ENCODE results near the gene TXLNA. TPM values are rescaled to one million over a fixed set of nuclear protein-coding genes. Genes with fewer than 3 reads are reported as not detected.
A peak's percentile ranks its signal among the peaks of the same experiment; 100 is the strongest.

TXLNA gene
- total RNA-seq, 1 experiment from 2014 or later, result 49.8 TPM

- peaks cover 8% of the 10 kb centered on the region for H3K27me3 Mint-ChIP-seq (ENCODE audit: low read depth)
- H3K4me3 Mint-ChIP-seq, result peak within 1 kb of the TSS; percentile 96
- peak; percentile 78 for ATAC-seq
- TF ChIP-seq ZNF121 (CRISPR knock-in tag; IDR thresholded peaks at IDR 0.05), result peak; percentile 38; the same call in 1 of the 2 replicates
- 0 out of 2 replicates have a peak, but pooled peaks have one; percentile 48 for TF ChIP-seq ZNF232 (CRISPR knock-in tag; IDR thresholded peaks at IDR 0.05)
- peak; percentile 85 for TF ChIP-seq SP1 (CRISPR knock-in tag; conservative IDR thresholded peaks at IDR 0.05)
- peak; percentile 95 for TF ChIP-seq CREM (CRISPR knock-in tag; IDR thresholded peaks at IDR 0.05)
- TF ChIP-seq CREB1 (CRISPR knock-in tag; IDR thresholded peaks at IDR 0.05), result no peak
- peak; percentile 73; the same call in 1 of the 2 replicates for TF ChIP-seq ETV6 (CRISPR knock-in tag; IDR thresholded peaks at IDR 0.05)
- DNase-seq (ENCODE audit: low spot score), result peak; percentile 94
- CTCF ChIA-PET, result interaction anchor here (0.5 to 2.8 kb wide), 6 partner anchors 10 to 132 kb away, joined by 3 to 17 read pairs (median 5); partner anchors contain the start of genes TMEM39B and TXLNA
- H3K36me3 Mint-ChIP-seq, result peaks cover 4% of the 10 kb centered on the region
- H3K4me1 Mint-ChIP-seq, result peaks cover 19% of the 10 kb centered on the region
- H3K27ac Mint-ChIP-seq, result 0 out of 2 replicates have a peak within 1 kb of the TSS, but pooled peaks have one; percentile 74
- POLR2A ChIA-PET, result interaction anchor here (0.5 to 1.5 kb wide), 7 partner anchors 10 to 1385 kb away, joined by 3 to 8 read pairs (median 5); partner anchors contain the start of genes MARCKSL1 and TXLNA
- H3K9me3 Mint-ChIP-seq, result no peaks in the 10 kb centered on the region
These were observed 26.2 kb downstream of the TXLNA start, which contains the start of gene IQCC for GRCh38 chr1:32205401-32206370. Gene IQCC, plus strand, starts transcription at chr1:32205671. Its CDS starts 11 bp downstream, at chr1:32205682.

- H3K9me3 Mint-ChIP-seq, result no peaks in the 10 kb centered on the region
- ChIA-PET POLR2A (no interaction called here), CTCF (interaction anchor here (1.5 kb wide), 1 partner anchor 40 kb away, joined by 5 read pairs; no protein-coding TSS in a partner anchor)
- TF ChIP-seq ZBTB43 (CRISPR knock-in tag; IDR thresholded peaks at IDR 0.05), result no peak
- TF ChIP-seq, protein P1, sequence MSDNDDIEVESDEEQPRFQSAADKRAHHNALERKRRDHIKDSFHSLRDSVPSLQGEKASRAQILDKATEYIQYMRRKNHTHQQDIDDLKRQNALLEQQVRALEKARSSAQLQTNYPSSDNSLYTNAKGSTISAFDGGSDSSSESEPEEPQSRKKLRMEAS (CRISPR knock-in tag; IDR thresholded peaks at IDR 0.05), result no peak
- H3K4me3 Mint-ChIP-seq, result no peak overlapping the region
- ATAC-seq (no peak), DNase-seq (ENCODE audit: low spot score) (no peak)
- peaks cover 10% of the 10 kb centered on the region for H3K27me3 Mint-ChIP-seq (ENCODE audit: low read depth)
- peaks cover 4% of the 10 kb centered on the region for H3K36me3 Mint-ChIP-seq
- peaks cover 10% of the 10 kb centered on the region for H3K4me1 Mint-ChIP-seq
- no peak overlapping the region for H3K27ac Mint-ChIP-seq
These were observed 29.0 kb downstream of the TXLNA start for GRCh38 chr1:32208469-32208868.

GRCh38 chr1:32208891-32209328 is 29.4 kb downstream of the TXLNA start, which contains the start of gene DCDC2B:
Gene DCDC2B, plus strand, starts transcription at chr1:32209089. Its CDS starts 5 bp downstream, at chr1:32209094.
- Mint-ChIP-seq H3K9me3 (no peaks in the 10 kb centered on the region), H3K27me3 (ENCODE audit: low read depth) (peaks cover 8% of the 10 kb centered on the region), H3K27ac (no peak within 1 kb of the TSS; the same call in 1 of the 2 replicates), H3K4me1 (peaks cover 10% of the 10 kb centered on the region), H3K4me3 (no peak within 1 kb of the TSS), H3K36me3 (peaks cover 4% of the 10 kb centered on the region)
- ChIA-PET CTCF (interaction anchor here (1.5 kb wide), 1 partner anchor 40 kb away, joined by 5 read pairs; no protein-coding TSS in a partner anchor), POLR2A (no interaction called here)
- DNase-seq (ENCODE audit: low spot score) (no peak), ATAC-seq (no peak)
- no peak for TF ChIP-seq SMAD4 (CRISPR knock-in tag; IDR thresholded peaks at IDR 0.05)
- no peak for TF ChIP-seq GRHL2 (CRISPR knock-in tag; IDR thresholded peaks at IDR 0.05; ENCODE audit: insufficient replicate concordance, severe bottlenecking)
- TF ChIP-seq ZNF317 (CRISPR knock-in tag; IDR thresholded peaks at IDR 0.05; ENCODE audit: borderline replicate concordance, low read depth), result no peak
- no peak for TF ChIP-seq OVOL2 (CRISPR knock-in tag; IDR thresholded peaks at IDR 0.05; ENCODE audit: borderline replicate concordance)
- TF ChIP-seq, protein P2, sequence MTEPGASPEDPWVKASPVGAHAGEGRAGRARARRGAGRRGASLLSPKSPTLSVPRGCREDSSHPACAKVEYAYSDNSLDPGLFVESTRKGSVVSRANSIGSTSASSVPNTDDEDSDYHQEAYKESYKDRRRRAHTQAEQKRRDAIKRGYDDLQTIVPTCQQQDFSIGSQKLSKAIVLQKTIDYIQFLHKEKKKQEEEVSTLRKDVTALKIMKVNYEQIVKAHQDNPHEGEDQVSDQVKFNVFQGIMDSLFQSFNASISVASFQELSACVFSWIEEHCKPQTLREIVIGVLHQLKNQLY (CRISPR knock-in tag; IDR thresholded peaks at IDR 0.05), result no peak
- TF ChIP-seq, protein P3, sequence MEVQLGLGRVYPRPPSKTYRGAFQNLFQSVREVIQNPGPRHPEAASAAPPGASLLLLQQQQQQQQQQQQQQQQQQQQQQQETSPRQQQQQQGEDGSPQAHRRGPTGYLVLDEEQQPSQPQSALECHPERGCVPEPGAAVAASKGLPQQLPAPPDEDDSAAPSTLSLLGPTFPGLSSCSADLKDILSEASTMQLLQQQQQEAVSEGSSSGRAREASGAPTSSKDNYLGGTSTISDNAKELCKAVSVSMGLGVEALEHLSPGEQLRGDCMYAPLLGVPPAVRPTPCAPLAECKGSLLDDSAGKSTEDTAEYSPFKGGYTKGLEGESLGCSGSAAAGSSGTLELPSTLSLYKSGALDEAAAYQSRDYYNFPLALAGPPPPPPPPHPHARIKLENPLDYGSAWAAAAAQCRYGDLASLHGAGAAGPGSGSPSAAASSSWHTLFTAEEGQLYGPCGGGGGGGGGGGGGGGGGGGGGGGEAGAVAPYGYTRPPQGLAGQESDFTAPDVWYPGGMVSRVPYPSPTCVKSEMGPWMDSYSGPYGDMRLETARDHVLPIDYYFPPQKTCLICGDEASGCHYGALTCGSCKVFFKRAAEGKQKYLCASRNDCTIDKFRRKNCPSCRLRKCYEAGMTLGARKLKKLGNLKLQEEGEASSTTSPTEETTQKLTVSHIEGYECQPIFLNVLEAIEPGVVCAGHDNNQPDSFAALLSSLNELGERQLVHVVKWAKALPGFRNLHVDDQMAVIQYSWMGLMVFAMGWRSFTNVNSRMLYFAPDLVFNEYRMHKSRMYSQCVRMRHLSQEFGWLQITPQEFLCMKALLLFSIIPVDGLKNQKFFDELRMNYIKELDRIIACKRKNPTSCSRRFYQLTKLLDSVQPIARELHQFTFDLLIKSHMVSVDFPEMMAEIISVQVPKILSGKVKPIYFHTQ (CRISPR knock-in tag; IDR thresholded peaks at IDR 0.05), result no peak
- TF ChIP-seq, protein P4, sequence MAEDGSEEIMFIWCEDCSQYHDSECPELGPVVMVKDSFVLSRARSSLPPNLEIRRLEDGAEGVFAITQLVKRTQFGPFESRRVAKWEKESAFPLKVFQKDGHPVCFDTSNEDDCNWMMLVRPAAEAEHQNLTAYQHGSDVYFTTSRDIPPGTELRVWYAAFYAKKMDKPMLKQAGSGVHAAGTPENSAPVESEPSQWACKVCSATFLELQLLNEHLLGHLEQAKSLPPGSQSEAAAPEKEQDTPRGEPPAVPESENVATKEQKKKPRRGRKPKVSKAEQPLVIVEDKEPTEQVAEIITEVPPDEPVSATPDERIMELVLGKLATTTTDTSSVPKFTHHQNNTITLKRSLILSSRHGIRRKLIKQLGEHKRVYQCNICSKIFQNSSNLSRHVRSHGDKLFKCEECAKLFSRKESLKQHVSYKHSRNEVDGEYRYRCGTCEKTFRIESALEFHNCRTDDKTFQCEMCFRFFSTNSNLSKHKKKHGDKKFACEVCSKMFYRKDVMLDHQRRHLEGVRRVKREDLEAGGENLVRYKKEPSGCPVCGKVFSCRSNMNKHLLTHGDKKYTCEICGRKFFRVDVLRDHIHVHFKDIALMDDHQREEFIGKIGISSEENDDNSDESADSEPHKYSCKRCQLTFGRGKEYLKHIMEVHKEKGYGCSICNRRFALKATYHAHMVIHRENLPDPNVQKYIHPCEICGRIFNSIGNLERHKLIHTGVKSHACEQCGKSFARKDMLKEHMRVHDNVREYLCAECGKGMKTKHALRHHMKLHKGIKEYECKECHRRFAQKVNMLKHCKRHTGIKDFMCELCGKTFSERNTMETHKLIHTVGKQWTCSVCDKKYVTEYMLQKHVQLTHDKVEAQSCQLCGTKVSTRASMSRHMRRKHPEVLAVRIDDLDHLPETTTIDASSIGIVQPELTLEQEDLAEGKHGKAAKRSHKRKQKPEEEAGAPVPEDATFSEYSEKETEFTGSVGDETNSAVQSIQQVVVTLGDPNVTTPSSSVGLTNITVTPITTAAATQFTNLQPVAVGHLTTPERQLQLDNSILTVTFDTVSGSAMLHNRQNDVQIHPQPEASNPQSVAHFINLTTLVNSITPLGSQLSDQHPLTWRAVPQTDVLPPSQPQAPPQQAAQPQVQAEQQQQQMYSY (CRISPR knock-in tag; IDR thresholded peaks at IDR 0.05), result no peak
- no peak for TF ChIP-seq JAZF1 (CRISPR knock-in tag; IDR thresholded peaks at IDR 0.05)
- TF ChIP-seq ZNF416 (CRISPR knock-in tag; IDR thresholded peaks at IDR 0.05), result no peak
- TF ChIP-seq NFYB (CRISPR knock-in tag; conservative IDR thresholded peaks at IDR 0.05; ENCODE audit: low read depth), result no peak
- no peak for TF ChIP-seq SP1 (CRISPR knock-in tag; conservative IDR thresholded peaks at IDR 0.05)
- TF ChIP-seq E2F5 (CRISPR knock-in tag; IDR thresholded peaks at IDR 0.05), result no peak
